GM12874 (cell line): Measurements from ENCODE around the gene SAMD9L.

ENCODE experiments used
- TF ChIP-seq, protein P1 (sequence below): IDR thresholded peaks from 2 replicates; pipeline ENCODE4 v1.5.1; 2011; ENCODE audit warnings: low read depth, mild to moderate bottlenecking, control low read depth, low read length, moderate library complexity; ENCODE audit not compliant: insufficient read depth

Gene SAMD9L

DNA sequence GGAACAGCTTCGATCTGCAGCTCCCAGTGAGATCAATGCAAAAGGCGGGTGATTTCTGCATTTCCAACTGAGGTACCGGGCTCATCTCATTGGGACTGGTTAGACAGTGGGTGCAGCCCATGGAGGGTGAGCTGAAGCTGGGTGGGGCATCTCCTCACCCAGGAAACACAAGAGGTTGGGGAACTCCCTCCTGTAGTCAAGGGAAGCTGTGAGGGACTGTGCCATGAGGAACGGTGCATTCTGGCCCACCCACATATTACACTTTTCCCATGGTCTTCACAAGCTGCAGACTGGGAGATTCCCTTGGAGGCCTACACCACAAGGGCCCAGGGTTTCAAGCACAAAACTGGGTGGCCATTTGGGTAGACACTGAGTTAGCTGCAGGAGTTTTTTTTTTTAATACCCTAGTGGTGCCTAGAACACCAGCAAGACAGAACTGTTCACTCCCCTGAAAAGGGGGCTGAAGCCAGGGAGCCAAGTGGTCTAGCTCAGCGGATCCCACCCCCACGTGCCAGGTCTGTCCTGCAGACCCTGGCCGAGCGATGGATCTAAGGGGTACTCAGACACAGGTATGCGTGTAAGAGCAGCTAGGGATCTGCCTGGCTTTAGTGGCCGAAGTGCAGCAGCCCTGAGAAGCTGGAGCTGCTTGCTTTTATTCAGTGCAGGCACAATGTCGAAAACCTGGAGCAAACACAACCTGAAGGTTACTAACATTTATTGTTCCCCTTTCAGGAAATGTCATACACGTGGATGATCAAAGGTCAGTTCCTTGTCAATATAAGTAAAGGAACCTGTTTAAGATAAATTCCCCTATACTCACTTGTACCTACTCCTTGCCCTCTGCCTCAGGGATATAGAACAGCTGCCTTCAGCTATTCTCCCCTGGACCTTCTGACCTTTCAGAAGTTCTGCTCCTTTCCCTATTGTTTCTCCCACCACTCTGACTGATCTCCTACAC lies 27.3 kb downstream of the SAMD9L start:
- TF ChIP-seq, protein P1, sequence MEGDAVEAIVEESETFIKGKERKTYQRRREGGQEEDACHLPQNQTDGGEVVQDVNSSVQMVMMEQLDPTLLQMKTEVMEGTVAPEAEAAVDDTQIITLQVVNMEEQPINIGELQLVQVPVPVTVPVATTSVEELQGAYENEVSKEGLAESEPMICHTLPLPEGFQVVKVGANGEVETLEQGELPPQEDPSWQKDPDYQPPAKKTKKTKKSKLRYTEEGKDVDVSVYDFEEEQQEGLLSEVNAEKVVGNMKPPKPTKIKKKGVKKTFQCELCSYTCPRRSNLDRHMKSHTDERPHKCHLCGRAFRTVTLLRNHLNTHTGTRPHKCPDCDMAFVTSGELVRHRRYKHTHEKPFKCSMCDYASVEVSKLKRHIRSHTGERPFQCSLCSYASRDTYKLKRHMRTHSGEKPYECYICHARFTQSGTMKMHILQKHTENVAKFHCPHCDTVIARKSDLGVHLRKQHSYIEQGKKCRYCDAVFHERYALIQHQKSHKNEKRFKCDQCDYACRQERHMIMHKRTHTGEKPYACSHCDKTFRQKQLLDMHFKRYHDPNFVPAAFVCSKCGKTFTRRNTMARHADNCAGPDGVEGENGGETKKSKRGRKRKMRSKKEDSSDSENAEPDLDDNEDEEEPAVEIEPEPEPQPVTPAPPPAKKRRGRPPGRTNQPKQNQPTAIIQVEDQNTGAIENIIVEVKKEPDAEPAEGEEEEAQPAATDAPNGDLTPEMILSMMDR: no peak

DNA sequence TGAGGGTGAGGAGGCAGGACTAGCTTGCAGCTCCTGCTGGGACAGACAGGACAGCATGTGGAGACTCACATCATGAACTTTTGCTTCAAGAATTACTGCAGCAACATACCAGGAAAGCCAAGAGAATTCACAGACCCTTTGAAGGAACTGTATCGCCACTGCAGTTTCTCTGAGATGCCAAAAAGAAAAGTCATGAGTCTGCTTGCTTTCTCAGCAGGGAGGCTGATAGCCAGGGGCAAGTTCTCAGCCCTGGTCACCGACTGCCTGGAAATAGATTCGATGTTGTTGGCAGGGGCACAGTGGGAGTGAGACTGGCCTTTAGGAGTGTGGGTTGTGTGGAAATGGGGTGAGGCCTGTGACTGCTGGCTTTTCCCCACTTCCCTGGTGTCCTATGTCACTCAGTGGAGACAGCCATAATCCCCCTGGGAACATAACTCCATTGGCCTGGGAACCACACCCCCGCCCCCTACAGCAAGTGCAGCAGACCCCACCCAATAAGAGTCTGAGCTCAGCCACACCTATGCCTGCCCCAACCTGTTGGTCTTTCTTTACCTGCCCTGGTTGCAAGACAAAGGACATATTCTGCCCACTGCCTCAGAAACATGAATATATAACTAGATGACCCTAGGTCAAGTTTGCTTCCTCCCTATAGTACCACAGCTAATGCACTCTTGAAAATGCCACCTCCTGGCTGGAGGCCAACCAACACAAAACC lies 28.8 kb downstream of the SAMD9L start:
- TF ChIP-seq, protein P1: no peak

DNA sequence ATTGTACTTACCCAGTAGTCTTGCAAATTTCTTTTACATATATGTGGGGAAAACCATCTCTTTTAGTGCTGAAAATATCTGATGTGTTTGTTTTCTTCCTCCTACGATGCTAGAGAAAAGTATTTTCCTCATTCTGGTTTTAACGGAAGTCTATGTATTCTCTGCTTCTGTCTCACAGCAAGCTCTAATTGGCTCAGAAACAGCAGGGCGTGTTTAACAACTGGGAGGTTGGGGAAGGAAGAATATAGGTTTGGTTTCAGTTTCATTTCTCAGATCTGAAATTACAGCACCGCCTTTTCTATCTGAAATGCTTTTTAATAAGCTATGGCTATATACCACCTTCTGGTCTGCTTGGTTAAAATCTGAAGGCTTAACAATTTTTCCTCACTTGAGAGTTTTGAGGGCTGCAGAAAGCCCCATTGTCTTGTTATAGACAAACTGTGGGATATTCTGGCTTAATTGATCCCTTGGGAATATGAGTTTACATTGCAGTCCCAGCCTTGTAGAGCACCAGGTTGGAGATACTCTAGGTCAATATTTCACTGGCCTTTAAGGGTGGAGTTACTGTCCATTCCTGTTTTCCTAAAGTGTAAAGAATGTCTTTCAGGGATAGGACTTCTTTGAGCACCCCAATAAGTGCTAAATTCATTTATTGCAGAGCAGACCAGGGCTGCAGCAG lies 30.2 kb downstream of the SAMD9L start, which contains the start of gene SAMD9:
TSS of gene SAMD9 (minus strand) at position 128 of the 679 bp plus-strand sequence. CDS start 11,882 bp downstream, outside the sequence.
- TF ChIP-seq, protein P1: no peak

DNA sequence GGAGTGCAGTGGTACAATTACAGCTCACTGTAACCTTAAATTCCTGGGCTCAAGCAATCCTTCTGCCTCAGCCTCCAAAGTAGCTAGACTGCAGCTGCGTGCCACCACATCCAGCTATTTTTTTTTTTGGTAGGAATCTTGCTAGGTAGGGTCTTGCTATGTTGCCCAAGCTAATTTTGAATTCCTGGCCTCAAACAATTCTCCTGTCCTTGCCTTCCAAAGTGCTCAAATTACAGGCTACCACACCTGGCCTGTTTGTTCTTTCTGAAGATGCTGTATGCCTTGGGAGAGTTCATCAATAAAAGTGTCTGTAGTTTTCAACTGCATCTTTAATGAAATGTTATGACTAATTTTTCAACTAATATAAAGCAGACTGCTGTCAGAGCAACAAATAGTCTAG lies 30.9 kb downstream of the SAMD9L start:
- TF ChIP-seq, protein P1: no peak

DNA sequence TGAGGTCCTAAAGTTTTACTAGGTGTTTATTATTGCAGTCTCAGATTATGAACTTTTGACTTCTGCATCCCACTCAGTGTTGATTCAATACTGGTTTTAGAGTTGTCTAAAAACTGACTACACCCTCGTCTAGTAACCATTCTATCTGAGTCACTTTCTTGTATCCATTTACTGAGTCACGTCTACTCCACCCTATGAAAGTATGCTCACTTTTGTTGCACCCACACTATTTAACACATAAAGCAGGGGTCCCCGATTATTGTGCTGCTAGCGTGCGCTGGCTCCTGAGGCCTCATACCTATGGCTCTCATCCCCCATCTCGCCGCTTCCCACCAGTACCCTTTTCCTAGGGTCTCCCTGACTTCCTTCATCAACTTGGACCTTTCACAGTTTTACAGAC lies 32.4 kb downstream of the SAMD9L start:
- TF ChIP-seq, protein P1: no peak

DNA sequence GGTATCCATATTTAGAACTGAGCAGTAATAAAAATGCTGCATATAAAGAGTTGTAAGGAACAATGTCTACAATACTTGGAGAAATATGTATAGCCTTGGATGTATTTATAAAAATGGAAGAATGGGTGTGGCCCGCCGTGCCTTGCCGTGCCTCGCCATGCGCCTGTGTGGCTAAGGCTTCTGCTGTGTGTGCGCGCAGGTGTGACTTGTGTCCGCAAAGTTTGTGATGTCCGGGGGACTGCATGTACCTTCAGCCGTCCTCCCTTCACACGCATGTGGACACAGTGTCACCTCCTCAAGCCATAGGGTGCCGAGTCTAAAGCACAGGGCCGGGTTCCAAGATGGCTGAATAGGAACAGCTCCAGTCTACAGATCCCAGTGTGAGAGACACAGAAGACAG lies 40.2 kb downstream of the SAMD9L start:
- TF ChIP-seq, protein P1: no peak

DNA sequence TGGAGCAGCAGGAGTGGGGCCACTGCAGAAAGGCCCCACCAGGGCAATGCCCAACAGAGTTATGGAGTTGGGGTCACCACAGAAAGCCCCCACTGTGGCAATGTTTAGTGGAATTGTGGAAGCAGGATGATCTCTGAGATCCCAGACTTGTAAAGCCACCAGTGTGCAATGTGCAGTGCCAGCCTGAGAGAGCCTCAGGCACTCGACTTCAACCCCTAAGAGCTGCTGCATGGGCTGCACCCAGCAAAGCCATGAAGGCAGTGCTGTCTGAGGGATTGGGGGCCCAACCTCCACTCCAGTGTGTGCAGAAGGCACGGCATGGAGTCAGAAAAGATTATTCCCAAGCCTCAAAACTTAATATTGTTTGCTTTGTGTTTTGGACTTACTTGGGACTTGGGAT lies 50.8 kb downstream of the SAMD9L start:
- TF ChIP-seq, protein P1: no peak
